NCI-H524 treated with DMSO at 0.1 percent for 48 hours (cell line): ENCODE data around the gene CCDC183.
"Not testable (repeated sequence)": the region's sequence is repeated elsewhere in the genome, so short reads cannot be mapped to it uniquely, and the experiment has no call there.

ENCODE experiments used
- DNase-seq: peaks from one replicate; lab custom pipeline; 2025; lab: John Stamatoyannopoulos, UW

CCDC183 gene

DNA sequence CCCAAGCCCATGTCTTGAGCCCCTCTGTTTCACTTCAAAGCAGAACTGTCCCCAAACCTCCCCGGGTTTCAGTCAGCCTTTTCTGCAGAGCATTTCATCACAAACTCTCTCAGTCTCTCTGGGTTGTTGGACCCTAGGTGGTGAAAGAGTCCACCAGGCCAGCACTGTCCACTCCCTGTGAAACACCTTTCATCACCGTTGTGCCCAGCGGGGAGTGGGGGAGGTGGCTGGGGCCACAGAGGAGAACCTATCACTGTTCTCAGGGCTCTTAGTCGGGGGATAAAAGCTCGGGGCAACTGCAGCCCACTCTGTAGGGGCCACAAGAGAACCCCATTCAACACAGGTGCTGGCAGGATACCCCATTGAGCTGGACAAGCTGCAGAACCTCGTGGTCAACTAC lies 6.2 kb downstream of the CCDC183 start:
- no peak for DNase-seq

DNA sequence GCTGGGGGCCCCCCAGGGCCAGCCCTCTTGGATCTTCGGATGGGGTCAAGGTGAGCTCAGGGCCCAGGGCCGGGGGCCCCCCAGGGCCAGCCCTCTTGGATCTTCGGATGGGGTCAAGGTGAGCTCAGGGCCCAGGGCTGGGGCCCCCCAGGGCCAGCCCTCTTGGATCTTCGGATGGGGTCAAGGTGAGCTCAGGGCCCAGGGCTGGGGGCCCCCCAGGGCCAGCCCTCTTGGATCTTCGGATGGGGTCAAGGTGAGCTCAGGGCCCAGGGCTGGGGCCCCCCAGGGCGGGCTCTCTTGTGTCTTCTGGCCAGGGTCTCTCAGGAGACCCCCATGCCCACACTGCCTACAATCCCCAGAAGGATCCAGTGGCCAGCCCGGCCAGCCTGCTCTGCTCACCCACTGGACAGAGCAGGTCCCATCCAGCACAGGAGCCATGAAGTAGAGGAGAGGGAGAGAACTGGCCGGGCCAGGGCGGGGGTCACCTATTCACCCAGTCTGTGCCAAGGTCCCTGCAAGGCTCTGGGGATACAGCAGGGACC lies 6.9 kb downstream of the CCDC183 start:
- not testable (repeated sequence) for DNase-seq

DNA sequence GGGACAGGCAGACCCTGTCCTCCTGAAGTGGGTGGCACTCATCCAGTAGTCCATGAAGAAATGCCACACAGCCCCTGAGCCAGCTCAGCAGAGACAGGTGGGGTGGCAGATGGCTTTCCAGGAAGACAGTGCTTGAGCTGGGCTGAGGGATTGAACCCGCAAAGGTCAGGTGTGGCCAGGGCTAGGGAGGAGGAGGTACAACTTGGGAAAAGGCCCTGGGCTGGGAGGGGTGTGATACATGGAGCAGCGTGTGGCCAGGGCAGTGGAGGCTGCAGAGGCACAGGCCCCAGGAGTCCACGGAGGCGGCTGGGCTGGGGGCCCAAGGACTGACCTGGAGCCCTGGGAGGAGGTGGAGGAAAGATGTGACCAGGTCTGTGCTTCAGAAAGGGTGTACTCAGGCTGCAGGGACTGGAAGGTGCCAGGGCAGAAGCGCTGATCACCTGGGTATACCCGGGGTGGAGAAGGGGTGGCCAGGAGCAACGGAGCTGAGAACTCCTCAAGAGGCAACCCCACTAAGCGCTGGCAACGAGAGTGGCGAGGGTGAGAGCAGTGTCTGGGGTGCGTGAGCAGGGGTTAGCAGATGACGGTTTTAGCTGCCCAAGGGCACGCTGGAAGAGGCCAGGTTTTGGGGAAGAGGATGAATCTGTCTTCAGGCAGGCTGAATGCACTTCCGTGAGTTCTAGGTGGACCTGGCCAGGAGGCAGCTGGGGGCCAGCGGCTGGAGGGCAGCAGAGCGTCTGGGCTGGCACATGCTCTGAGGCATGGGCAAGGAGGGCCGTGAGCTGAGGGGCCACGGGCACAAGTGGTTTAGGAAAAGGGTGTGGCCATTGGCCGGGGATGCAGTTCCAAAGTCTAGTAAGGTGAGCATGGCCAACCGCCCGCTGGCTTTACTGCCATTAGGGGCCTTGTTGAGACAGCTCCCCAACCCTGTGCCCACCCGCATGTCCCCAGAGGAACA lies 7.7 kb downstream of the CCDC183 start:
- peak; percentile 62 for DNase-seq

DNA sequence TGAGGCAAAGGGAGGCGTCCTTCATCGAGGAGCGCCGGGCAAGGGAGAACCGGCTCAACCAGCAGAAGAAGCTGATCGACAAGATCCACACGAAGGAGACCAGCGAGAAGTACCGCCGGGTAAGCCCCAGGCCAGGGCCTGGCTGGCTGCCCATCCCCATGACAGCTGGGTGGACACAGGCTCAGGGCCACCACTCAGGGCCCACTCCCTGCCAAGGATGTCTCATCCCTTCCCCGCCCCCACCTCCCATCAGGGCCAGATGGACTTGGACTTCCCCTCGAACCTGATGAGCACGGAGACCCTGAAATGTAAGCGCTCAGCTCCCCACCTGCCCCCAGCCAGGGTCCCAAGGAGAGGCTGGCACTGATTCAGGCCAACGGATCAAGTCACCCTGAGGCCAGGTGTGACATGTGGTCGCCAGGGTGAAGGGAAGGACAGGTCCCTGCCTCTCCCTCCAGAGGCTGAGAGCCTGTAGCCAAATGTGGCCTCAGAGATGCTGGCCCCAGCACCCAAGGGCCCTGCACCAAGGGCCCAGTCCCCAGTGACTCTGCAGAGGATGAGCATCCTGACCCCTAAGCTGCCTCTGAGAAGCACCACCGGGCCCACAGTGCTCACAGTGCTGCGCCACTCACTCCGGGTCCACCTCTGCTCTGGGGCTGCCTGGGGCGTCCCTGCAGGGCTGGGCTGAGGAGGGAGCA lies 8.5 kb downstream of the CCDC183 start:
- no peak for DNase-seq

DNA sequence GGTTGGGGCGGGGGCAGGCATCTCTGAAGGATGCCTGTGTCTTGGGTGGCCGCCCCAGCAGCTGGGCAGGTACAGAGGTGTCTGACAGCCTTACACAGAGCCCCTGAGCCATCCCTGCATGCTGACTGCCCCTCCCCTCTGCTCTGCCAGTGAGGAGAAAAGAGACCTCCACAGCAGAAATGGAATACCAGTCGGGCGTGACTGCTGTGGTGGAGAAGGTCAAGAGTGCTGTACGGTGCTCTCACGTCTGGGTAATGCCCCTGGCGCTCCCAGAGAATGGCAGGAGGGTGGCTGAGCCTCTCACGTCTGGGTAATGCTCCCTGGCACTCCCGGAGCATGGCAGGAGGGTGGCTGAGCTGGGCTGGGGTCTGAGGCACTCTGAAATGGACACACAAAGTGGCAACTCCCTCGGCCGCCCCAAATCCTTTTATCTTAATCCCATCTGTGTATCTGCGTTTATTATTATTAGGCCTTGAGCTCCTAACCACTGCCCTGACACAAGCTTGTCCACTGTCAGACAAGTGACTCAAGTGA lies 9.1 kb downstream of the CCDC183 start:
- no peak for DNase-seq

DNA sequence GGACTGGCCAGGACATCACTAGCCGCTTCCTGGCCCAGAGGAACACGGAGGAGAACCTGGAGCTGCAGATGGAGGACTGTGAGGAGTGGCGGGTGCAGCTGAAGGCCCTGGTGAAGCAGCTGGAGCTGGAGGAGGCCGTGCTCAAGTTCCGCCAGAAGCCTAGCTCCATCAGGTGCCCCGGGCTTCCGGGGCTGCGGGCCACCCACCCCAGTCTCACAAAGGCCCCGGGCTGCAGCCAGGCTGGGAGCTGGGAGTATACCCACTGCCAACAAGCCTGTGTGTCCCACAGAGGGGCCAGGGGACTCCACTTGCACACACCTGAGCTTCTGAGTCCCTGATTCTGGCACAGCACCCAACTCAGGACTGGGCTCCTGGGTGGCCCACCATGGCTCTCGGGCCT lies 9.9 kb downstream of the CCDC183 start:
- DNase-seq = no peak

DNA sequence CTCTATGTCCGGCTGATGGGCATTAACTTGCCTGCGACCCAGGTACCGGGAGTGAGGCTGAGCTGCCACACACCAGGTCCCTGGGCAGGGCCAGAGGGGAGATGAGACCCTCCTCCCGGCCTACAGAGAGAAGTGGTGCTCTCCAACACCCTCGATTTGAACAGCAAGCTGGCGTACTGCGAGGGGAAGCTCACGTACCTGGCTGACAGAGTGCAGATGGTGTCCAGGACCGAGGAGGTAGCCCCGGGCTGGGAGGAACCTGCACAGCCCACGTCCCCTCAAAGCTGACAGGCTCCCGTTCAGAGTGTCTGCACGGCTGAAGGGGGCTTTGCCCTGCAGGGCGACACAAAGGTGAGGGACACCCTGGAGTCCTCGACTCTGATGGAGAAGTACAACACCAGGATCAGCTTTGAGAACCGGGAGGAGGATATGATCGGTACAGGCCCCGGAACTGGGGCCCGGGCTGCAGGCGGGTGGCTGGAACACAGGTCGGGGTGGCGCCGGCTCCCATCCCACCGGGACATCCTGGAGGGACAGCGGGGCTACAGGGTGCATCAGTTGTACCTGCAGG lies 10.6 kb downstream of the CCDC183 start:
- no peak for DNase-seq

DNA sequence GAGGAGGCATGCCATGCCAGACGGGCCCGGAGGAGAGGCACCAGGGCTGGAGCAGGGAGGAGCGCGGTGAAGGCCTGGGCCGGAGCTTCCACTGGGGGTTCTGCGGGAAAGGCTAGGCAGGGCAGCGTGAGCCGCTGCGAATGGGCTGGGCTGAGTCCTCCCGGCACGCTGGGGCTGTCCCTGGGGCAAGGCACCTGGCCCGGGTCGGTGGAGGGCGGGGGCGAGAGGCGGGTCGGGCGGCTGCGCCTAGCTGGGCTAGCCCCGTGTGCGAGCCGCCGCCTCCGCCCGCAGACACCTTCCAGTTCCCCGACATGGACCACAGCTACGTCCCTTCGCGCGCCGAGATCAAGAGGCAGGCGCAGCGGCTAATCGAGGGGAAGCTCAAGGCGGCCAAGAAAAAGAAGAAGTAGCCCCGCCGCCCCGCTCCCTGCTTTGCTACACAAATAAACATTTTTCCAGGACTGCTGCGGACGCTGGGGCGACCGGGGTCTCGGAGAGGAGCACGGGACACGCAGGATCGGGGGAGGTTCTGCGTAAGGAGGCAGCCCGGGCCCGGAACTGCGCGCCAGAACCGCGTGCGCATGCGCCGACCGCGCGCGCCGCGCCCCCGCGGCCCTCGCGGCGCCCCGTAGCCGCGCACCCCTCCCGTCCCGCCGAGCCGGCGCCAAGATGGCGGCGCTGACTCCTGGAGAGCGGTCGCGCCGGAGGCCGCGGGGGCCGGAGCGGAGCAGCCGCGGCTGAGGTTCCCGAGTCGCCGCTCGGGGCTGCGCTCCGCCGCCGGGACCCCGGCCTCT lies 11.3 kb downstream of the CCDC183 start, which contains the start of gene RABL6:
Gene RABL6 (plus strand): TSS at position 668 of the 794 bp plus-strand sequence. CDS start 249 bp downstream, outside the sequence.
- no peak for DNase-seq

DNA sequence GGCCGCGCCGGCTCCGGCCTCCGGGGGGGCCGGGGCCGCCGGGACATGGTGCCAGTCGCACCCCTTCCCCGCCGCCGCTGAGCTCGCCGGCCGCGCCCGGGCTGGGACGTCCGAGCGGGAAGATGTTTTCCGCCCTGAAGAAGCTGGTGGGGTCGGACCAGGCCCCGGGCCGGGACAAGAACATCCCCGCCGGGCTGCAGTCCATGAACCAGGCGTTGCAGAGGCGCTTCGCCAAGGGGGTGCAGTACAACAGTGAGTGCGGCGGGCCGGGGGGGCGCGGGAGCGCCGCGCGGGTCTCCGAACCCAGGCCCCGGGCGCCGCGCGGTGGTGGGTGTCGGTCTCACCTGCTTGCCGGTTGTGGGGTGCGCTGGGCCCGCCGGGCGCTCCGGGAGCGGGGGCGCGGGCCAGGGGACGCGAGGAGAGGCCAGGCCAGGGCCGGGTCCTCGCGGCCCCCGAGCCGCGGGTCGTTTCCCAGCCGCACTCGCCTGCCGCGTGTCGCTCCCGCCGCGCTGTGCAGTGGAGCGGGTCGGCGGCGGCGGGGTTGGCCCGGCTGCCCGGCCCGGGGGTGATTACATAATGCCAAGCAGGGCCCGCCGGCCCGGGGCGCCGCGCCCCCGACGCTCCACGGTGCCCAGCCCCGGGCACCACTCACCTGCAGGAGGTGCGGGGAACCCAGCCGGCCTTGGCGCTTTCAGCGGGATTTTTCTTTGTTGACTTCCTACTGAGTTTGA lies 12.1 kb downstream of the CCDC183 start:
- no peak for DNase-seq

DNA sequence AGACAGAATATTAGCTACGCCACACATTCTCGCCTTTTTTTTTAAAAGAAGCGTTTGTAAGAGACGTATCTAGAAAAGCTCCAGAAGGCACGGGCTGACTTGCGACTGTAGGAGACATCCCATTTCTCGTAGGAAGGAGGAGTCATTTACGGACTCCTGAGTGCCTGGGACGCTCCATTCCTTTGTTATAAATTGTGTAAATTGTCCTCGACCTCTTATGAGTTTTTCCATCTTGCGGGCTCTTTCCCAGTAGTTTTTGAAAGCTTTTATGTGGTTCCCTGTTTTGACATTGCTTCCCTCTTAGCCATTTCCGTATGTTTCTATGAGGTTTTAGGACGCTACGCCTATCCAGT lies 12.6 kb downstream of the CCDC183 start:
- no peak for DNase-seq

DNA sequence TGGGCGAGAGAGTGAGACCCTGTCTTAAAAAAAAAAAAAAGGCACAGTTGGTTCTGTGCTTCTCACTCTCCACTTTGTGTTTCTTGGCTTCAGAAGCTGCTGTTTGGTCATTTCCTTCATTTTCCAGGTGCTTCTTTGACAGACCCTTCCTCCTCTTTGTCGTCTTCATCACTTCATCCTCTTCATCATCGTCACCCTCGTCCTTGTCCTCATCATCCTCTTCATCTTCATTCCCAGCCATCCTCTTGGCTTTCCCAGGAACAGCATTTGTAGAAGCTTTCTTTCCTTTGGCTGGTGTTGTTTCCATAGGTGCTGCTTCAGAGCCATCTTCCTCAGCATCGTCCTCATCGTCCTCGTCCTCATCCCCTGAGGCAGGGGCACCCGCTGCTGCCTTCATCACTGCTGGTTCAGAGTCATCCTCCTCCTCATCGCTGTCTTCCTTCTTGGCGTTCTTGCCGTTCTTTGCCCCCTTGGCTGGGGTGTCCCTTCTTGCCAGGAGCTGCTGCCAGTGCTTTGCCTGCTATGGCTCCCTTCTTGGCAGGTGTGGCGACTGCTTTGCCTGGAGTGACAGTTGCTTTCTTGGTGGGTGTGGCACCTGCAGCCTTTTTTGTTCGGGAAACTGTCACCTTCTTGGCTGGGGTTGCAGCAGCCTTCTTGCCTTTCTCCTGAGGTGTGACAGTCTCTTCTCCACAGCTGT lies 18.7 kb downstream of the CCDC183 start:
- DNase-seq = no peak

DNA sequence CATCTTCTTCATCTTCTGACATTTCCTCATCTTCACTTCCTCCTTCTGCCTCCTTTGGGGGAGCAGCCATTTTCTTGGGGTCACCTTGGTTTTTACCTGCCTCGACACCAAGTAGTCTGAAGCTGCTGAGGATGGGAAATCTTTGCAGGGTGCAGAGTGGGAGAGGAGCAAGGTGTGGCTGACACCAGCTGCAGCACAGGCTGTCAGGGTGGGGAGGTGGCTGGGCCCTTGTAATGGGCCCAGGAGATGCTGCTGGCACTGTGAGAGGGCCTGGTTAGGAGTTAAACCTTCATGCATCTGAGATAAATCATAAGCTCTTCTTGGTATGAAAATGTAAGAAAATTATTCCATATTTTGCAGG lies 19.3 kb downstream of the CCDC183 start:
- DNase-seq = no peak

DNA sequence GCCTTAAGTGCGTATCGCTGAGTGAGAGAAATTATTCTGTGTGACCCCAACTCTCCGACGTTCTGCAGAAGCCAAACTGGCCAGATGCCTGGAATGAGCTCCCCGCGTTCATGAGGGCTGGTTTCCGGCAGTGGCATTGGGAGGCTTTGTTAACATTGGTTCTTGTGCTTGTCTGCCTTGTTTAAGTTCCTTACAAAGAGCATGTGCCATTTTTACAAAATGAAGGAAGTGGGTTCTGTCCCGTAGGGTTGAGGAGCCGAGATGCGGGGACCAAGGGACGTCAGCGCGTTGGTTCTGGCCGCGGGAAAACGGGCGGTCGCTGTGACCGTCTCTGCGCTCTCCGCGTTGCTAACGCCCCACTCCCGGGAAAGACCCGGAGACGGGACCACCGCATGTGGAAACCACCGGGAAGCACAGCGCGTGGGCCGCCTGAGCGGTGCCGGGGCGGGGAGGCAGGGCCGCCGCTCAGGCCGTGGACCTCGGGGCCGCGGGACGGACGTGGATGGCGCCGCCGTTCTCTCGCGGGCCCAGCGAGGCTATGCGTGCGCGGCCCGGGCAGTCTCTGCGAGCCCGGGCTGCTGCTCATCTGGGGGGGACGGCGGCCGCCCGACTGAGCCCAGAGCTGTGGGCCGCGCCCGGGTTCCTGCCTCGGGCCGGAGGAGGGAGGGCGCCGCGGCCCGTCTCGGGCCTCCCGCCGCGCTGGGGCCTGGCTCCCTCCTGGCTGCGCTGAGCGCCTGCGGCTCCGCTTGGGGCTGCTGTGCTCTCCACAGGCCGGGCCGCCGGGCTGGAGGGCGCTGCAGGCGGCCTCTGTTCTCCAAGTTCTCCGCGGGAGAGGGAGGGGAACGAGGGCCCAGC lies 25.1 kb downstream of the CCDC183 start:
- no peak for DNase-seq

DNA sequence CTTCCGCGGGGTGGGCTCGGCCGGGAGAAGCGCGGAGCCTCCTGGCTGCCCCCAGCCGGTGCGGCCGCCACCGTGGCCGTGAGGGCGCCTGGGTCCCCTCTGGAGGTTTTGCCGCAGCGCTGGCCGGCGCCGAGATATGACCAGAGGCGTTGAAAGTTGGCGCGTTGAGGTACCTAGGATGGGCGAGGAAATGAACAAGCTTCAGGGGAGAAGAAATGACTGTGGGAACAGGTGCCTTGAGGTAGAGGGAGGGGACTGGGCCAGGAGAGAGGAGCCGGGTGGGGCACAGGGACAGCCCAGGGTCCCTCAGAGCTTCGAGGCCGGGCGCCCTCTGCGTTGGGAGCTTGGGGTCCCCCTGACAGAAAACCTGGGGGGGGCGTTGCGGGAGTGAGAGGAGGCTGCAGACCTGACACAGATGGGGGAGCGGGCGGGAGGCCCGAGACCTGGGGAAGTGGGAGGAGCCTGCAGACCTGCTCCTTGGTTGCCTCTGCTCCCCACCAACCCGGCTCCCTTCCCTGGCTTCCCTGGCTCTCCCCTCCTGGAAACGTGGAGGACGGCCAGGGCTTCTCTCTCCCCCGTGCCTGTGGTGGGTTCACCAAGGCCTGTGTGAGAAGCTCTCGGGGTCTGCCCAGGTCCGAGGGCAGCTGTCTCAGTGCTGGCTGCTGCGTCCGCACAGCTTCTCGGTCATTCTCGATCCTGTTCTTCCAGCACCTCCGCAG lies 25.8 kb downstream of the CCDC183 start:
- no peak for DNase-seq

DNA sequence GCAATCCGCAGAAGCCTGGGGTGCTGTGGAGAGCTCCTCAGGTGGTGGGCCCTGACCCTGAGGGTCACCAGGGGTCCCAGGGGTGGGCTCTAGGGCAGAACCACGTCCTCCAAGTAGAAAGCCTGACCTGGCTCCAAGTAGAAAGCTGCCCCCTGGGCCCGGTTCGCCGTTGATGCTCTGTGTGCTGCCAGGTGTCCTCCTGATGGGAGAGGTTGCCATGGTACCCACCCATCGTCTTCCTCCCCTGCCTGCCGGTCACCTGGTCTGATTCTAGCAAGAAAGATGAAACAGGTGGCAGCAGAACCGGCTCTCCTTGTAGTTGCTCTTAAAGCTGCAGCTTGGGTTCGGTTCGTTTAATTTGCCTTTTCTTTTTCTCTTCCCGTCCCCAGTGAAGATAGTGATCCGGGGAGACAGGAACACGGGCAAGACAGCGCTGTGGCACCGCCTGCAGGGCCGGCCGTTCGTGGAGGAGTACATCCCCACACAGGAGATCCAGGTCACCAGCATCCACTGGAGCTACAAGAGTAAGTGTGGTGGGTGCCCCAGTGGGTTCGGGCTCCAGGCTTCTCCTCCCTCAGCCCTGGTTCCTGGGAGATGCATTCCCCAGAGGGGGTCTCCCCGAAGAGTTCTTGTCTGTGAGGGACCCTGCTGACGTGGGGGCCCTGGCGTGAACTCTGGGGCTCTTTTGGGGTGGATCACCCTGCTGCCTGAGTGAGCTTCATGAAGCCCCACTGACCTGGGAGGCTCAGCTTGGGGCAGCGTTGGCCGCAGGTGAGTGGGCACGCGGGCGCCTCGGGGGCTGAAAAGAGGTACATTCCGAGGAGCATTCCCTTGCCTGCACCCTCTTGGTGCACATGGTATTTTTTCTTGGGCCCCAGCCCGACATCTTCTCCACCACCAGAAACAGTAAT lies 27.3 kb downstream of the CCDC183 start:
- no peak for DNase-seq

DNA sequence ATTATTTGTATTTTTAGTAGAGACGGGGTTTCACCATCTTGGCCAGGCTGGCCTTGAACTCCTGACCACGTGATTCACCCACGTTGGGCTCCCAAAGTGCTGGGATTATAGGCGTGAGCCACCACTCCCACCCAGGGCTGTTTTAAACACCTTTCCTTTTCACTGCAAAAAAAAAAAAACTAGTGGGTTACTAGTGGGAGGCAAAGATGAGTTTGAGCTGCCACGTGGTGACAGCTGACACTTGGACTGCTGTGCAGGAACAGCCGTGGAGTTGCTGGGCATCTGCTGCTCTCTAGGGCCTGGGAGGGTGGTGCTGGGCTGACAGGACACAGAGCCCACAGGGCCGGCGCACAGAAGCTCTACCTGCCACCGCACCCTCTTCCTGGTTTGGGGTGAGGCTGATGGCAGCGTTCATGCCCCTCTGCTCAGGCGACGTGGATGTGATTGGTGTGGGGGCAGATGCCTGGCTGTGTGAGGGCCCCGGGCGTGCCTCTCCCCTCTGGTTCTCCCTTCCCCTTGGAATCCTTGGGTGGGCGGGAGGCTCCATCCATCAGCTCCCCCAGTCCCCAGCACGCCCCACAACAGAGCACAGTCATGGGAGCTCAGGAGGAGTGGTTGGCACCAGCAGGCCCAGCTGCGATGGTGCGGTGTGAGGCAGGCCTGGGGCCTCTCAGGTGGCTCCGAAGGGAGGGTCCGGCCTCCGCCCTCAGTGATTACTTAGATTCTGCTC lies 28.5 kb downstream of the CCDC183 start:
- DNase-seq = no peak
